HG03045 (cell line): Measurements from ENCODE around the gene NOM1.
"Not testable (repeated sequence)": the region's sequence is repeated elsewhere in the genome, so short reads cannot be mapped to it uniquely, and the experiment has no call there.

ENCODE experiments used
- ATAC-seq: cut with Tn5 transposase; IDR thresholded peaks from one replicate; pipeline ENCODE4 v1.9.1; 2021; ENCODE audit warnings: mild to moderate bottlenecking, moderate library complexity; ENCODE audit not compliant: unreplicated experiment

Gene NOM1

GRCh38 chr7:156949541-156950380 is at the start of gene NOM1:
NOM1 (plus strand) TSS chr7:156949712; CDS start chr7:156949738, 26 bp downstream.
- ATAC-seq = peak; percentile 91

GRCh38 chr7:156900093-156900492 is 49.4 kb upstream of the NOM1 start:
- not testable (repeated sequence) for ATAC-seq

GRCh38 chr7:156903232-156903909 is 46.1 kb upstream of the NOM1 start:
- ATAC-seq = no peak

DNA sequence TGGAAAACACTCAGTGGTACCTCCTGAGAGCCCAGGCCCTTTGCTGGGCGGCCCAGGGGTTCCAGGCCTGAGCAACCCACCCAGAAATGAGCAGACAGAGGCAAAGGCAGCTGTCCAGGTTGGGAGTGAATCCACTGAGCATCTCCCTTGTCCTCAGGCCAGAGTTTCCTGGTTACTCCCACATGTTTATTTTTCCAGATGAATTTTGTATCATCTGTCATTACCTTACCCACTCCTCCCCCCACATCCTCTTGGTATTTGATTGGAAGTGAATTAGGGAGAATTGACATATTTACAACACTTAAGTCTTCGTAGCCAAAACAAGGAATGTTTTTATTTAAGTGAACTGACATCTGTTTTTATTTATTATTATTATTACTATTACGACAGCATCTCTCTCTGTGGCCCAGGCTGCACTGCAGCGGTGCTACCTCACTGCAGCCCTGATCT is 43.3 kb upstream of the NOM1 start:
- ATAC-seq = no peak

- ATAC-seq = no peak
These were observed 41.9 kb upstream of the NOM1 start for GRCh38 chr7:156907656-156908055.

DNA sequence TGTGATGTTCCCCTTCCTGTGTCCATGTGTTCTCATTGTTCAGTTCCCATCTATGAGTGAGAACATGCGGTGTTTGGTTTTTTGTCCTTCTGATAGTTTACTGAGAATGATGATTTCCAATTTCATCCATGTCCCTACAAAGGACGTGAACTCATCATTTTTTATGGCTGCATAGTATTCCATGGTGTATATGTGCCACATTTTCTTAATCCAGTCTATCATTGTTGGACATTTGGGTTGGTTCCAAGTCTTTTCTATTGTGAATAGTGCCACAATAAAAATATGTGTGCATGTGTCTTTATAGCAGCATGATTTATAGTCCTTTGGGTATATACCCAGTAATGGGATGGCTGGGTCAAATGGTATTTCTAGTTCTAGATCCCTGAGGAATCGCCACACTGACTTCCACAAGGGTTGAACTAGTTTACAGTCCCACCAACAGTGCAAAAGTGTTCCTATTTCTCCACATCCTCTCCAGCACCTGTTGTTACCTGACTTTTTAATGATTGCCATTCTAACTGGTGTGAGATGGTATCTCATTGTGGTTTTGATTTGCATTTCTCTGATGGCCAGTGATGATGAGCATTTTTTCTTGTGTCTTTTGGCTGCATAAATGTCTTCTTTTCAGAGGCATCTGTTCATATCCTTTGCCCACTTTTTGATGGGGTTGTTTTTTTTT is 39.8 kb upstream of the NOM1 start:
- ATAC-seq = not testable (repeated sequence)

DNA sequence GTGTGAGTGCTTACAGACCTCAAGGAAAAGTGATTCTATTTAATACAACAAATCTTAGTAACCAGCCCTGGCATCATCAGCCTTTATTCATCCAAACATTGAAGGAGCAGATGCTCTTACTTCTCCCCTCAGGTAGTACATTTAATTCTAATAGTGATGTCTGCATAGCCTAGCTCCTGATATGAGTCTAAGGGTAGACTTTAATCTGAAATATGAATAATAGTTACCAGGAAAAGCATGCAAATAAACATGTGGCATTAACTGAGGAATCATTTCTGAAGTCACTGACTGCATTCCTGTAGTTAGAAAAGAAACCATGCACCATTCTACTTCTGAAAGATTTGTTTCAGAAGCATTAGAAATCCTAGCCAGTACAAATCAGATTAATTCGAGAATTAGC is 30.9 kb upstream of the NOM1 start:
- ATAC-seq = no peak

DNA sequence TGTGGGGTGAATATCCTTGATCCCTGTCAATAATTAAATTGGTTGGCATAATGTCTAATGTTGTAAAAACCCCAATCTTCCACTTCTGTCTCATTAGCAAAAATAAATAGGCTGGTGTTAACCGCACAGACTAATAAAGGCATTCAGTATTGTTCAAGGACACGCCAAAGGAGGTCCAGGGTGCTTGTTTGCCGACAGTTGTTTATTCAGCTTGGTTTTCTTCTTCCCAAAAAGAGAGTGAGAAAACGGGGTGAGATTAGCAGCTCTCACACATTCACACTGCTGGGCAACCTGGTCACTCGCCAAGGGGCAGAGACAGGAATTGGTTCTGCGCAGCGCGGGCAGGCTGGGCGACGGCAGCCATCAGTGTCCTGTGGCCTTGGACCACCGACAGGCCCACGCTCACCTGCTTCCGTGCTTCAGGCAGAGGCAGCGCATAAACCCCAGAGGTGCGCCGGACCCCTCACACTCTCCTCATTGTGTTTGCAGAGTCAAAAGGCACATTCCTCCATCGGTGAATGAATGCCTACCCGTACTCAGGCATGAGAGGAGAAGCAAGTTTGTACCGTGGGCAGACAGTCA is 30.3 kb upstream of the NOM1 start:
- ATAC-seq = no peak

DNA sequence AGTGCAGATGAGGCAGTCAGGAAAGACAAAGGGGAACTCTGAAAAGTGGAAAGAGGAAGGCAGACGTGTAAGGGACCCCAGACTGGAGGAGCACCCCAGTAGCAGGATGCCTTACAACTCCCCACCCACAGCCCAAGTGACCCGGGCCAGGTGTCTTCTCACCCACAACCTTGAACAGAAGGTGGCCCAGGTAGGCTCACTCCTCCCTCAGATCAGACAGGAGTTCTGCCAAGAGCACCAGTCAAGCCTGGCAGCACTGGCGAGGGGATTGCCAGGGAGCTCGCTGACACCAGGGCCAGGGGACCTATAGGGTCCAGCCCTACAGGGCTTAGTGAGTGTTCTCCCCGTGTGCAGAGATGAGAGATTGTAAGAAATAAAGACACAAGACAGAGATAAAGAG is 29.4 kb upstream of the NOM1 start:
- no peak for ATAC-seq

GRCh38 chr7:156920487-156921373 is 28.8 kb upstream of the NOM1 start:
- ATAC-seq = not testable (repeated sequence)

DNA sequence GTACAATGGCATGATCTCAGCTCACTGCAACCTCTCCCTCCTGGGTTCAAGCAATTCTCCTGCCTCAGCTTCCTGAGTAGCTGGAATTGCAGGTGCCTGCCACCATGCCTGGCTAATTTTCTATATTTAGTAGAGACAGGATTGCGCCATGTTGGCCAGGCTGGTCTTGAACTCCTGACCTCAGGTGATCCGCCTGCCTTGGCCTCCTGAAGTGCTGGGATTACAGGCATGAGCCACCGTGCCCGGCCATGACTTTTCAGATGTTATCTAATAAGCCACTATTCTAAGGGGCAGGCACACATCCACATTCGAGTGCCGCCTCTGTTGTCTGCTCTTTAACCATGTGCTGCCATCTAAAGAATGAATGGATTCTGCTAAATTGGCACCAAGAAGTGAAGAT is 27.2 kb upstream of the NOM1 start:
- not testable (repeated sequence) for ATAC-seq

- ATAC-seq = not testable (repeated sequence)
These were observed 23.7 kb upstream of the NOM1 start for GRCh38 chr7:156925821-156926220.

GRCh38 chr7:156927571-156928405 is 21.7 kb upstream of the NOM1 start:
- no peak for ATAC-seq

DNA sequence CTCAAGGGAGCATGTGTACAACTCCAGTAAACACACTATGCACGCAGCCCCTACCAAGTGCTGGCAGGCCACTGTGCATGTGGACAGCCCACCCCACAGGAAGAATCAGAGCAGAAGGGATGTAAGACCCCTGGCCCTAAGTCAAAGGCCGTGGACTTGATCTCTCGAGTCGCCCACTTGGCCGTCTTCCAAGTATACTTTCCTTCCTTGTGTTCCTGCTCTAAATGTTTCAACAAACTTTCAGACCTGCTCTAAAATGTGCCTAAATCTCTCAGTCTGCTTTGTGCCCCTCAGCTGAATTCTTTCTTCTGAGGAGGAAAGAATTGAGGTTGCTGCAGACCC is 21.1 kb upstream of the NOM1 start:
- no peak for ATAC-seq

DNA sequence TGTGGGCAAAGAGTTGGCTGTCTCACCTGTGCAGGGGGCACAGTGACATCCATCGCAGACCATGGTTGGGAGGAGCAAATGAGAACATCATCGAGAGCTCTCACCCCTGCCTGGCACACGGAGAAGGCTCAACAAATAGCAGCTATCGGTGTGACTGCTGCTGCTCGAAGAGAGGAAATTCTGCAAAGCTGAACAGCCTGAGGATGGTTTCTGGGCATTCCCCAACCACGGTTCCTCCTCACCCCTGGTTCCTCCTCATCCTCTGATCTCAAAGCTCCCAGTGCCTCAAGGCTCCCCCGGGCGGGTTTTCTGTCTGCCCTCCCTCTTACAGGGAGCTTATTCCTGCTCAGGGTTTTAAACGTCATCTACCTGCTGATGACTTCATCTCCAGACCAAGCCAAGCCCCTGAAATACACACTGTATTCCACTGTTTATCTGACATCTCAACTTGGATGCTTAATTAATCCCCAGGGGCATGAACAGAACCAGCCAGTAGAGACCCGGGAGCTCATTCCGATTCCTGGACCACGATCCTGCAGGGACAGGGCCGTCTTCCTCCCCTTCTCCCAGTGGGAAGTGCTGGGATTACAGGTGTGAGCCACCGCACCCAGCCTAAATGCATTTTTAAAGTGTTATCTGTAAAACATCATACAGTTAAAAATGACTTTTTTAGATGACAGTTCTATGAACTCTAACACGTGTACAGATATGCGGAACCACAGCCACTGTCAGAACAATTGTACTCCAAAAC is 19.5 kb upstream of the NOM1 start:
- no peak for ATAC-seq

DNA sequence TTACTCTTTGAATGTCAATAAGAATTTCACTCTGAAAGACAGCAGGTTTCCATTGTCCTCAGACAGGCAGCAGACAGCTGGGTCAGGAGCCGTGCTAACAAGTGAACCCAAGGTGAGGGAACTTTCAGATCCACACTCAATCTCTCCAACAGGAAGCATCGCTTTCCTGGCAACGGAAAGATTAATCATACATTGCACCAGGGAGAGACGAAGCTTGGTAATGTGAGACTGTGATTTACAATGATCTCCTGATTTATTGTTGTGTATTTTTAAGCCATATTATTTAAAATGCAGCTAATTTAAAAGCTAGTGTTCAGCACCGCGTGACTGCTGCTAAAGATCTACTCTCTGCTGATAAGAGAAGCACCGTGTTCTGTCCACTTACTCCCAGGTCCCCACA is 17.5 kb upstream of the NOM1 start:
- ATAC-seq = no peak

DNA sequence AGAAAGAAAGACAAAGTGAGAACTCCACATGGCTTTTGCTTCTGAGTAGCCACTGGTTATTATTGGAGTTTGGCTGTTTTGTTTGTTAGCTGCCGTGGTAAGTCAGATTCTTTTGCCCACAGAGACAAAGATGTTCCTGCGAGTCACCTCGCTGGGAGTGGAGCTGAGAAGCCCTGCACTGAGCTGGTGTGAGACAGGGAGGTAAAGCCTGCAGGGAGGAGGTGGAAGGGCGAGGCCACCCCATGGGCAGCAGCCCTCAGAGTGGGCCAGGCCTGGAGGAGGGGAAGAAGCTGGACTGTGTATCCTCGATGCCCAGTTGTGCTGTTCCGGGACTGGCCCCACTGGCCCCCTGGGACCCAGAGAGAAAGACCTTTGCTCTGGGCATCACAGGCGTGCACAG is 14.3 kb upstream of the NOM1 start:
- no peak for ATAC-seq

DNA sequence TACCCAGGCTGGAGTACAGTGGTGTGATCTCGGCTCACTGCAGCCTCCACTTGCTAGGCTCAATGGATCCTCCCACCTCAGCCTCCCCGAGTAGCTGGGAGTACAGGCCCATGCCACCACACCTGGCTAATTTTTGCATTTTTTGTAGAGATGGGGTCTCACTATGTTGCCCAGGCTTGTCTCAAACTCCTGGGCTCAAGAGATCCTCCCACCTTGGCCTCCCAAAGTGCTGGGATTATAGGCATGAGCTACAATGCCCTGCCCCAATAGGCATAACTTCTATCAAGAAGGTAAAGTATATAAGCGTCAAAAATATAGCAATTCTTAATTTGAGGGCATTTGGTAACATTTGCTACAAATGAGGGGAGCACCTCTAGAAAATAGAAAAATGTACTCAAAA is 12.7 kb upstream of the NOM1 start:
- ATAC-seq = not testable (repeated sequence)
